ENCODE measurements around the gene GPX4. TPM values are rescaled to one million over a fixed set of nuclear protein-coding genes. Genes with fewer than 3 reads are reported as not detected.

The GPX4 gene
- total and polyA plus RNA-seq, 9 of the 15 experiments (the other 6 are each of a cell fraction or from before 2014, with no cell fraction given), result 61.4 to 661 (median 349) TPM

DNA sequence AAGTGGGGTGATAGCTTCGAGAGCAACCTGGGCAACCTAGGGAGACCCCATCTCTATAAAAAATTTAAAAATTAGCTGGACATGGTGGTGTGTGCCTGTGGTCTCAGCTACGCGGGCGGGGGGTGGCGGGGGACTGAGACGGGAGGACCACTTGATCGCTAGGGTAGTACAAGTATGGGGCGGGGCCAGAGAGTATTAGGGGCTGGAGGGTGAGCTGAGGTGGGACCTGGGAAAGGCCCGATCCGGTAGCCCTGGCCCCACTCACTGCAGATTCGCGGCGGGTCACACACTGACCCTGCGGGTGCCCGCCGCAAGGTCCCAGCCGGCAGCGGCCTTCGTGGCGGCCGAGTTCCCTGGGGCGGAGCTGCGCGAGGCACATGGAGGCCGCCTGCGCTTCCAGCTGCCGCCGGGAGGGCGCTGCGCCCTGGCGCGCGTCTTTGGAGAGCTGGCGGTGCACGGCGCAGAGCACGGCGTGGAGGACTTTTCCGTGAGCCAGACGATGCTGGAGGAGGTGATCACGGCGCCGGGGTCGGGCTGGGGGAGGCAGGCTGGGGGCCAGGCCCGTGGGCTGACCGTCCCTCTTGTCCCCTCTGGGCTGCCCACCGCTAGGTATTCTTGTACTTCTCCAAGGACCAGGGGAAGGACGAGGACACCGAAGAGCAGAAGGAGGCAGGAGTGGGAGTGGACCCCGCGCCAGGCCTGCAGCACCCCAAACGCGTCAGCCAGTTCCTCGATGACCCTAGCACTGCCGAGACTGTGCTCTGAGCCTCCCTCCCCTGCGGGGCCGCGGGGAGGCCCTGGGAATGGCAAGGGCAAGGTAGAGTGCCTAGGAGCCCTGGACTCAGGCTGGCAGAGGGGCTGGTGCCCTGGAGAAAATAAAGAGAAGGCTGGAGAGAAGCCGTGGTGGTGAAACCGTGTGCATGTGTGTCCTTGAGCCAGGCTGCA, 38.9 kb upstream of the GPX4 start:
- 57% methylated on average over 34 of the region's 60 CpGs for WGBS (ENCODE audit: insufficient coverage, low coverage, missing lambda C conversion rate)
- ATAC-seq, result peak; percentile 71
- H3K36me3 ChIP-seq (ENCODE audit: control insufficient read depth, insufficient read depth, low read length), result peaks cover 19% of the 10 kb centered on the region; the same call in 2 of the 3 replicates
- BruUV-seq (replicated peaks), result no TSS peak
- no peaks in the 10 kb centered on the region for H3K9me3 ChIP-seq (replicated peaks; ENCODE audit: control insufficient read depth, insufficient read depth, low read depth, low read length)
- FAIRE-seq, result no peak
- in situ Hi-C loops (cut with MboI), result no loop called here
- intact Hi-C loops (cut with micrococcal nuclease), result no loop called here
- no peak overlapping the region for H2AFZ ChIP-seq (ENCODE audit: low read depth, low read length)
- H3K79me2 ChIP-seq (ENCODE audit: control insufficient read depth, insufficient read depth, low read length), result no peaks in the 10 kb centered on the region
- H3K4me1 ChIP-seq (replicated peaks in 1 of 2; ENCODE audit: control insufficient read depth in 2 of 2, insufficient read depth in 2 of 2, low read length in 2 of 2), result peaks cover 9 to 80% of the 10 kb centered on the region in 2 experiments
- H3K9ac ChIP-seq (ENCODE audit: insufficient read depth in 1 of 2, low read depth in 2 of 2, low read length in 2 of 2), result peak overlapping the region in 1 of 2 experiments; percentile 85; a peak in 2 of 4 replicates
- H3K27ac ChIP-seq (ENCODE audit: extremely low read depth, low read depth, low read length), result no peak overlapping the region
- CTCF ChIA-PET (ENCODE audit: low intra/inter-chr PET ratio), result no interaction called here
- no peaks in the 10 kb centered on the region for H3K27me3 ChIP-seq (ENCODE audit: control insufficient read depth in 2 of 2, insufficient read depth in 2 of 2, low read length in 2 of 2)
- POLR2A ChIA-PET, result interaction anchor here (1.3 to 1.5 kb wide), 2 partner anchors 11 to 18 kb away, joined by 3 to 5 read pairs; no protein-coding TSS in a partner anchor
- DNase-seq (ENCODE audit: extremely low read depth in 1 of 4, low spot score in 3 of 4), result peak in 1 of 4 experiments; percentile 72
- H3K4me2 ChIP-seq (ENCODE audit: insufficient read depth, low read length), result peak overlapping the region; percentile 1; the same call in 1 of the 2 replicates
- no peaks in the 10 kb centered on the region for H4K20me1 ChIP-seq (replicated peaks; ENCODE audit: control insufficient read depth, insufficient read depth, low read length)
- H3K9me1 ChIP-seq (ENCODE audit: control insufficient read depth, insufficient read depth, low read length), result no peaks in the 10 kb centered on the region
- no peak overlapping the region for H3K4me3 ChIP-seq
- TF ChIP-seq HMGN3 (IDR thresholded peaks at IDR 0.05; ENCODE audit: borderline replicate concordance, extremely low read depth, insufficient read length, low read depth, low read length), result peak; percentile 28
- TF ChIP-seq ZNF217 (CRISPR knock-in tag; IDR thresholded peaks at IDR 0.05), result no peak
- TF ChIP-seq ZBTB7A (IDR thresholded peaks at IDR 0.05; ENCODE audit: borderline replicate concordance, control insufficient read depth, low read depth, low read length), result 0 out of 2 replicates have a peak, but pooled peaks have one; percentile 40
- TF ChIP-seq, protein P1, sequence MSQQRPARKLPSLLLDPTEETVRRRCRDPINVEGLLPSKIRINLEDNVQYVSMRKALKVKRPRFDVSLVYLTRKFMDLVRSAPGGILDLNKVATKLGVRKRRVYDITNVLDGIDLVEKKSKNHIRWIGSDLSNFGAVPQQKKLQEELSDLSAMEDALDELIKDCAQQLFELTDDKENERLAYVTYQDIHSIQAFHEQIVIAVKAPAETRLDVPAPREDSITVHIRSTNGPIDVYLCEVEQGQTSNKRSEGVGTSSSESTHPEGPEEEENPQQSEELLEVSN (IDR thresholded peaks at IDR 0.05; ENCODE audit: borderline replicate concordance in 1 of 2, extremely low read depth in 1 of 2, insufficient read depth in 1 of 2, insufficient read length in 1 of 2, low read depth in 1 of 2, low read length in 1 of 2, poor library complexity in 1 of 2, severe bottlenecking in 1 of 2), result peak; percentile 76 to 93
- TF ChIP-seq, protein P2, sequence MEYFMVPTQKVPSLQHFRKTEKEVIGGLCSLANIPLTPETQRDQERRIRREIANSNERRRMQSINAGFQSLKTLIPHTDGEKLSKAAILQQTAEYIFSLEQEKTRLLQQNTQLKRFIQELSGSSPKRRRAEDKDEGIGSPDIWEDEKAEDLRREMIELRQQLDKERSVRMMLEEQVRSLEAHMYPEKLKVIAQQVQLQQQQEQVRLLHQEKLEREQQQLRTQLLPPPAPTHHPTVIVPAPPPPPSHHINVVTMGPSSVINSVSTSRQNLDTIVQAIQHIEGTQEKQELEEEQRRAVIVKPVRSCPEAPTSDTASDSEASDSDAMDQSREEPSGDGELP (CRISPR knock-in tag; IDR thresholded peaks at IDR 0.05; ENCODE audit: borderline replicate concordance), result peak; percentile 43; the same call in 1 of the 2 replicates
- TF ChIP-seq, protein P3, sequence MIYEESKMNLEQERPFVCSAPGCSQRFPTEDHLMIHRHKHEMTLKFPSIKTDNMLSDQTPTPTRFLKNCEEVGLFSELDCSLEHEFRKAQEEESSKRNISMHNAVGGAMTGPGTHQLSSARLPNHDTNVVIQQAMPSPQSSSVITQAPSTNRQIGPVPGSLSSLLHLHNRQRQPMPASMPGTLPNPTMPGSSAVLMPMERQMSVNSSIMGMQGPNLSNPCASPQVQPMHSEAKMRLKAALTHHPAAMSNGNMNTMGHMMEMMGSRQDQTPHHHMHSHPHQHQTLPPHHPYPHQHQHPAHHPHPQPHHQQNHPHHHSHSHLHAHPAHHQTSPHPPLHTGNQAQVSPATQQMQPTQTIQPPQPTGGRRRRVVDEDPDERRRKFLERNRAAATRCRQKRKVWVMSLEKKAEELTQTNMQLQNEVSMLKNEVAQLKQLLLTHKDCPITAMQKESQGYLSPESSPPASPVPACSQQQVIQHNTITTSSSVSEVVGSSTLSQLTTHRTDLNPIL (CRISPR knock-in tag; IDR thresholded peaks at IDR 0.05), result no peak
- TF ChIP-seq PCBP1 (IDR thresholded peaks at IDR 0.05; ENCODE audit: low read depth, low read length, poor library complexity, severe bottlenecking), result peak; percentile 12
- peak in 1 of 3 experiments; percentile 33 for TF ChIP-seq YY1 (IDR thresholded peaks at IDR 0.05; ENCODE audit: borderline replicate concordance in 1 of 3, control insufficient read depth in 1 of 3, extremely low read depth in 1 of 3, insufficient read depth in 3 of 3, insufficient read length in 1 of 3, insufficient replicate concordance in 2 of 3, low read depth in 1 of 3, low read length in 2 of 3)
- TF ChIP-seq L3MBTL2 (IDR thresholded peaks at IDR 0.05), result peak; percentile 90
- 0 out of 2 replicates have a peak, but pooled peaks have one; percentile 18 for TF ChIP-seq MBD2 (IDR thresholded peaks at IDR 0.05; ENCODE audit: borderline replicate concordance, low read depth)
- TF ChIP-seq, protein P4, sequence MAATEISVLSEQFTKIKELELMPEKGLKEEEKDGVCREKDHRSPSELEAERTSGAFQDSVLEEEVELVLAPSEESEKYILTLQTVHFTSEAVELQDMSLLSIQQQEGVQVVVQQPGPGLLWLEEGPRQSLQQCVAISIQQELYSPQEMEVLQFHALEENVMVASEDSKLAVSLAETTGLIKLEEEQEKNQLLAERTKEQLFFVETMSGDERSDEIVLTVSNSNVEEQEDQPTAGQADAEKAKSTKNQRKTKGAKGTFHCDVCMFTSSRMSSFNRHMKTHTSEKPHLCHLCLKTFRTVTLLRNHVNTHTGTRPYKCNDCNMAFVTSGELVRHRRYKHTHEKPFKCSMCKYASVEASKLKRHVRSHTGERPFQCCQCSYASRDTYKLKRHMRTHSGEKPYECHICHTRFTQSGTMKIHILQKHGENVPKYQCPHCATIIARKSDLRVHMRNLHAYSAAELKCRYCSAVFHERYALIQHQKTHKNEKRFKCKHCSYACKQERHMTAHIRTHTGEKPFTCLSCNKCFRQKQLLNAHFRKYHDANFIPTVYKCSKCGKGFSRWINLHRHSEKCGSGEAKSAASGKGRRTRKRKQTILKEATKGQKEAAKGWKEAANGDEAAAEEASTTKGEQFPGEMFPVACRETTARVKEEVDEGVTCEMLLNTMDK (IDR thresholded peaks at IDR 0.05; ENCODE audit: borderline replicate concordance, insufficient read depth, low read depth, low read length, poor library complexity, severe bottlenecking), result peak; percentile 26
